Measurements from ENCODE around the gene CHODL. TPM values are rescaled to one million over a fixed set of nuclear protein-coding genes. Genes with fewer than 3 reads are reported as not detected.

The CHODL gene, protein sequence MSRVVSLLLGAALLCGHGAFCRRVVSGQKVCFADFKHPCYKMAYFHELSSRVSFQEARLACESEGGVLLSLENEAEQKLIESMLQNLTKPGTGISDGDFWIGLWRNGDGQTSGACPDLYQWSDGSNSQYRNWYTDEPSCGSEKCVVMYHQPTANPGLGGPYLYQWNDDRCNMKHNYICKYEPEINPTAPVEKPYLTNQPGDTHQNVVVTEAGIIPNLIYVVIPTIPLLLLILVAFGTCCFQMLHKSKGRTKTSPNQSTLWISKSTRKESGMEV
- under 0.01 TPM in 1 of 2 replicates, not detected in the other for total RNA-seq (2012; rRNA removed)
- not detected in 2 replicates for polyA plus RNA-seq (2012; rRNA removed)
- polyA plus RNA-seq (2012; cell fraction: cytosol; rRNA removed) = not detected in 2 replicates
- not detected in 2 replicates for polyA plus RNA-seq (2012; cell fraction: nucleus; rRNA removed; ENCODE audit: low replicate concordance)
- Bru-seq, nascent RNA = percentile 13 among the genes with signal in this experiment
- percentile 18 among the genes with signal in this experiment for BruChase-seq, experiment 1, labeled RNA remaining after a 6-hour chase
- BruChase-seq, experiment 2, labeled RNA remaining after a 2-hour chase = percentile 21 among the genes with signal in this experiment
- long read RNA-seq = 0 reads

DNA sequence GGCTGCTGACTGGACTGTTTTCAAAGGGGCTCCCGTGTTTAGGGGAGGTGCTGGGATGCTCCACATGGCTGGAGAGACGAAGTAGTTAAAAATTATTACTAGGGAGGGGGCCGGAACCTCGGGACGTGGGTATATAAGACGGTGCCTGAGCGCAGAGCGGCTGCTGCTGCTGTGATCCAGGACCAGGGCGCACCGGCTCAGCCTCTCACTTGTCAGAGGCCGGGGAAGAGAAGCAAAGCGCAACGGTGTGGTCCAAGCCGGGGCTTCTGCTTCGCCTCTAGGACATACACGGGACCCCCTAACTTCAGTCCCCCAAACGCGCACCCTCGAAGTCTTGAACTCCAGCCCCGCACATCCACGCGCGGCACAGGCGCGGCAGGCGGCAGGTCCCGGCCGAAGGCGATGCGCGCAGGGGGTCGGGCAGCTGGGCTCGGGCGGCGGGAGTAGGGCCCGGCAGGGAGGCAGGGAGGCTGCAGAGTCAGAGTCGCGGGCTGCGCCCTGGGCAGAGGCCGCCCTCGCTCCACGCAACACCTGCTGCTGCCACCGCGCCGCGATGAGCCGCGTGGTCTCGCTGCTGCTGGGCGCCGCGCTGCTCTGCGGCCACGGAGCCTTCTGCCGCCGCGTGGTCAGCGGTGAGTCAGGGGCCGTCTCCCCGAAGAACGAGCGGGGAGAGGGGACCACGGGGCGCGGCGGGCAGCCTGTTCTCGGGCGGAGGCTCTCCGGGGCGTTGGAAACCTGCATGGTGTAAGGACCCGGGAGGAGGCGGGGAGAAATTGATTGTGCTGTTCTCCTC is at the start of gene CHODL:
Gene CHODL, plus strand, starts transcription at position 163 of the 793 bp plus-strand sequence. Its CDS starts 391 bp downstream, at position 554.
- Histone ChIP-seq H2AK9ac (replicated peaks; ENCODE audit: low read depth, low read length, poor library complexity) (no peak within 1 kb of the TSS), H2AFZ (replicated peaks; ENCODE audit: low read length, poor library complexity) (no peak within 1 kb of the TSS), H4K20me1 (ENCODE audit: insufficient read depth, low read length) (no peaks in the 10 kb centered on the region), H2BK5ac (ENCODE audit: low read depth, low read length, poor library complexity, severe bottlenecking) (no peak within 1 kb of the TSS), H4K8ac (ENCODE audit: low read depth in 2 of 2, low read length in 2 of 2) (no peak within 1 kb of the TSS), H3K4me1 (ENCODE audit: control insufficient read depth, insufficient read depth, low read length) (no peaks in the 10 kb centered on the region), H3K56ac (ENCODE audit: extremely low read depth, insufficient read depth, low read length) (no peak within 1 kb of the TSS), H2BK120ac (ENCODE audit: low read depth, low read length) (no peak within 1 kb of the TSS), H4K91ac (ENCODE audit: insufficient read depth, low read depth, low read length) (no peak within 1 kb of the TSS), H2AK5ac (ENCODE audit: low read depth, low read length) (no peak within 1 kb of the TSS), H3K9ac (ENCODE audit: low read depth, low read length) (no peak within 1 kb of the TSS), H3K9me3 (ENCODE audit: control insufficient read depth, insufficient read depth, low read length) (peaks cover 8% of the 10 kb centered on the region), H2BK15ac (ENCODE audit: low read depth, low read length) (no peak within 1 kb of the TSS), H3K4me2 (ENCODE audit: low read depth, low read length) (no peak within 1 kb of the TSS), H3K23ac (ENCODE audit: low read depth, low read length) (no peak within 1 kb of the TSS), H2BK20ac (ENCODE audit: low read depth, low read length) (no peak within 1 kb of the TSS), H3K4ac (ENCODE audit: low read depth, low read length) (no peak within 1 kb of the TSS), H3K4me3 (ENCODE audit: insufficient read depth, low read depth, low read length) (no peak within 1 kb of the TSS), H3K27ac (ENCODE audit: insufficient read depth, low read length) (no peak within 1 kb of the TSS), H3K36me3 (ENCODE audit: control insufficient read depth, insufficient read depth, low read length) (no peaks in the 10 kb centered on the region), H3K9me1 (ENCODE audit: insufficient read depth, low read length) (no peaks in the 10 kb centered on the region), H3K18ac (ENCODE audit: low read depth, low read length) (no peak within 1 kb of the TSS), H3K14ac (replicated peaks; ENCODE audit: low read depth, low read length) (no peak within 1 kb of the TSS), H3K79me1 (ENCODE audit: low read depth in 1 of 2, low read length in 2 of 2) (no peaks in the 10 kb centered on the region), H4K5ac (ENCODE audit: low read depth, low read length) (no peak within 1 kb of the TSS), H3K27me3 (ENCODE audit: control insufficient read depth, insufficient read depth, low read length) (no peaks in the 10 kb centered on the region)
- in situ Hi-C loops (cut with MboI; ENCODE audit: low sequenced_read_pairs) (no loop called here), dilution Hi-C loops (cut with HindIII; ENCODE audit: low sequenced_read_pairs, unreplicated experiment) (no loop called here), intact Hi-C loops (cut with micrococcal nuclease) (no loop called here)
- ATAC-seq (ENCODE audit: low read depth) (no peak), DNase-seq (no peak)
- ChIA-PET CTCF (no interaction called here), POLR2A (ENCODE audit: unreplicated experiment) (no interaction called here)
- BruUV-seq (replicated peaks) = no TSS peak
- no peak for TF ChIP-seq CEBPB (IDR thresholded peaks at IDR 0.05; ENCODE audit: low read depth, low read length)
- 4% methylated on average over 23 of the region's 72 CpGs; no CpG with 5 or more reads in 1 of the 2 experiments for WGBS, 2 experiments (ENCODE audit: extremely low coverage in 2 of 2, insufficient read length in 1 of 2)
